GM23248 (cell line): ENCODE data around the gene PPP1R3D.

Experiments used
- EZH2 ChIP-seq: fragments of 200-600 bp; sonication (generic); IDR thresholded peaks from 2 replicates; pipeline ENCODE4 v1.6.1; 2018; ENCODE audit warnings: antibody characterized with exemption, mild to moderate bottlenecking; ENCODE audit not compliant: insufficient read depth, poor library complexity, severe bottlenecking
- EZH2phosphoT487 ChIP-seq: fragments of 200-600 bp; sonication (generic); IDR thresholded peaks from 2 replicates; pipeline ENCODE4 v1.6.1; 2018; ENCODE audit warnings: antibody characterized with exemption, moderate library complexity, mild to moderate bottlenecking, low read depth; ENCODE audit not compliant: insufficient read depth

DNA sequence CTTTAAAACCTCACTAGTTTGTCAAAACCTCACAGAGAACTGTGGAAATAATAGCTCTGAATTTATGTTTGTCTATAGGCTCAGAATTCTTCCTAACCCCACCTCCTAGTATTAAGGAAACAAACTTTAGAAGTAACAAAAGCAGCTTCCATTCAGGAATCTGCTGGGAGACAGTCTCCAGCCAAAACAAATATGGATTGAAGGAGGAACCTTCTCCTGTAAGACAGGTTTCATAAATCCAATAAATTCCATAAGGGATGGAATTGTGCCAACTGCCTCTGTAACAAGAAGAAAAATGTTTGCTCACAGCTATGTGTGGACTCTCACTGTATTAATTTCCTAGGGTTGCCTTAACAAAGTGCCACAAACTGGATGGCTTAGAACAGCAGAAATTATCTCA is 14.2 kb downstream of the PPP1R3D start:
- no peak for TF ChIP-seq EZH2
- no peak for TF ChIP-seq EZH2phosphoT487
